NCI-H345 treated with DMSO at 0.1 percent for 48 hours (cell line): Measurements from ENCODE around the gene RPLP2.
A peak's percentile ranks its signal among the peaks of the same experiment; 100 is the strongest.

ENCODE experiments used
- DNase-seq: peaks from one replicate; lab custom pipeline; 2025; ENCODE audit not compliant: unreplicated experiment; lab: John Stamatoyannopoulos, UW

The RPLP2 gene

DNA sequence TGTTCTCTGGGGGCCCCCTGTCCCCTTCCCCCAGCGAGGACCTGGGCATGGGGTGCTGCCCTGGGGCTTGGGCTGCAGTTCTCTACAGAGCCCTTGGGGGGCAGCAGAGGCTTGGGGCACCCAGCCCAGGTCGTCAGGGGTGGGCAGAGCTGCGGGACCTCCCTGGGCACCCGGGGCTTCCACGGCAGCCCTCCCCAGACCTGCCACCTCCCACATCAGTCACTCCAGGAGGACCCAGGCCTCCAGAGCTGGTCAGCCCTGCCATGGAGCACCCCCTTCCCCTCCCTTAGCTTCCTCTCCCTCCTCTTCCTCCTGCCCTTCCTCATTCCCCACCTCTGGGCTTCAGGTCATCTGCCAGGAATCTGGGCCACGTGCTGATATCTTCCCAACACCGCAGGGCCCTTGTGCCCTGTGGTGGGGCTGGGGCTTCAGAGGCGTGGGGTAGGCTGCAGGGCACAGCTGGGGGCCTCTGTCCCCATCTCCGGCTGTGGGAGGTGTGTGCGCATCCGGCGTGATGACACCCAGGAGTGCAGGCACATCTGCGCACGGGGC lies 38.7 kb downstream of the RPLP2 start:
- no peak for DNase-seq

DNA sequence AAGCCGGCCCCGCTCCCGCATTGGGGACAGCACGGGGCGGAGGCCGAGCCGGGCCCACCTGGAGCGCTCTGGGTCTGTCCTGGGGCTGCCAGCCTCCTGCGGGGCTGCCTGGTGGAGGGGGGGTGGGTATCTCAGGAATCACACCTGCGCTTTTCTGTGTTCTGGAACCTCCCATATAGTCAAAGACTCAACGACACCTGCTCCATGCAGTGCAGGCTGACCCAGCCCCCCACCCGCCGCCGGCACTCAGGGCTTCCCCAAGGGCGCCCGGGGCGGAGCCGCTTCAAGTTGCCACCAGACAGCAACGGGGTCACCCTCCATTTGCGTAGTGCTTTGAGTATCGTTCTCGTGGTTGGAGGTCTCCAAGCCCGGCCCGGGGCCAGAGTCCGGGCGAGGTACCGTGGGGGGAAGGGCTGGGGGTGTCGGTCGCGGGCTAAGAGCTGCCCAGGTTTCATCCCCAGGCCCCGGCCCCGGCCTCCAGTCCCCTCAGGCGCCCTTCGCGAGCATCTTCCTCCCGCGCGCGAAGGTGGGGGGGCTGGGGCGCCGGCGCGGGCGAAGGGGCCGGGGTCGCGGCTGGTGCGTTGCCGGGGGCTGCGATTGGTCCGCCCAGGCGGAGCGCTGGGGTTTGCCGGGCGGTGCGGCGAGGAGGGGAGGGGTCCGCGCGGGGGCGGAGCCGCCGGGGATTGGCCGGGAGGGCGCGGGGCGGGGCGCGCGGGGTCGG lies 39.5 kb downstream of the RPLP2 start:
- peak; percentile 56 for DNase-seq

DNA sequence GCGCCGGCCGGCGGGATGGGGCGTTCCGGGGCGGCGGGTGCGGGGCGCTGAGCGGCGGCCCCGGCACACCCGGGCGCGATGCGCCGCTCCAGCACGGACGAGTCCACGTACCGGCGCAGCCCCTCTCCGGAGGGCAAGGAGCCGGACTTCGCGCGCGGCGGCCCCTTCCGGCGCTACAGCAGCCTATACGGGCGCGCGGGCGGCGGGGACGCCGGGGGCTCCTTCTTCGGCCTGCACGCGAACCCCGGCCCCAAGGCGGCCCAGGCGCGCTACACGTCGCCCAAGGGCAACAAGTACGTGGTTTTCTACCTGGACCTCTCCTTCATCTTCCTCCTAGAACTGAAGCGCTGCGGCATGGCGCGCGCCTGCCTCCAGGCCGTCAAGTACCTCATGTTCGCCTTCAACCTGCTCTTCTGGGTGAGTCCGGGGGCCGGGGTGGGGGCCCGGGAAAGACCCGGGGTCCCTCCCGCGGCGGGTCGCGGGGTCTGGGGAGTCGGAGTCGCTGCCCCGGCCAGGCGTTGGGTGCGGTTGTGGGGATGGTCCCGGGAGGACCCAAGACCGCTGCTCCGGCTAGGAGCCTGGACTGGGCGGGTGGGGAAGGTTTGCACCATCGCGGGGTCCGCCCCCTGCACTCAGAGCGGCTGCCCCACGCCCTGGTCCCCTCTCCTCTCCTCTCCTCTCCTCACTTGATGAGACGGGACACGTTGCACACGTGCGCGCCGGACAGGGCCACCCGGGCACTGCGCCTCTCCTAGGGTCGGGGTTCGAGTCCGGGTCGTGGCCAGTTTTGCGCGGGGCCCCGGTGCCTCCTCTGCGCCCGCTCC lies 40.4 kb downstream of the RPLP2 start:
- DNase-seq = no peak

DNA sequence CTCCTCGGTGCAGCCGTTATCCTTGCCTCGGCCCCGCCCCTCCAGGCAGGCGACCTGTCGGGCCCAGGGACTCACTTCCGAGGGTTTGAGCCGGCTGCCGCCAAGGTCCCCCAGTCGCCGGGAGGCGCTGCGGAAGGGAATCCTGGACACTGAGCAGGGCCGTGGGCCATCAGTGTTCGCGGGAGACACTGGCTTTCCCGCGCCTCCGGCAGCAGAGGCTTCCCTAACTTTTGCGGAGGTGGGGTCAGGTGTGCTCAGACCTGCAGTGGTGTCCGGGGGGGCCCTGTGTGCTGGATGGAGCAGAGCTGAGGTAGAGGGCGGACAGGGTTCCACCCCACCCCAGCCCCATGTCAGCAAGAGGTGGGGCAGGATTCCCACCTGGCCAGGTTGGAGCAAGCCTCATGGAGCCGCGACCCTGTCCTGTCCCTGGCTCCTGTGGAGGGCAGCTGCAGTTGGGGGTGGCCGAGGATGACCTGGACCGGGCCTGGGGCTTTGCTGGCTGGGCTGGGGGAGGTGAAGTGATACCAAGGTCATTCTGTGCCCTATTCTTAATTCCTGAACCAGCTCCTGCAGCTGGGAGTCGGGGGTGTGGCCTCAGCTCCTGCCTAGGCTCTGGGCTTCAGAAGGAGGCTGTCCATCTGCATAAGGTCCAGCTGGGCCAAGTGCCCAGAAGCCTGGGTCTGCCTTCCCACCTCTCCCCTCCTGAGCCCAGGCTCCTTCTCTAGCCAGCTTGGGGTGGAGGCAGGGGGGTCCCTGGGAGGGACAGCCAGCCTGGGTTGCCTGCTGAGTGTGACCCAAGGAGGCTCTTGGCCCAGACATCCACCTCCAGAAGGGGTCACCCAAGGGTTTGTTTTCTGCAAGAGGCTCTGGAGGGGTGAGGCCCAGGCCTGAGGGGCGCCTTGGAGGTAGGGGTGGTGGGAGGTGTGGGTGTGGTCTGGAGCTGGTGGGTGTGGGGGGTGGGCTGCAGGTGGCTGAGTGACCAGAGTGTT lies 41.3 kb downstream of the RPLP2 start:
- no peak for DNase-seq

DNA sequence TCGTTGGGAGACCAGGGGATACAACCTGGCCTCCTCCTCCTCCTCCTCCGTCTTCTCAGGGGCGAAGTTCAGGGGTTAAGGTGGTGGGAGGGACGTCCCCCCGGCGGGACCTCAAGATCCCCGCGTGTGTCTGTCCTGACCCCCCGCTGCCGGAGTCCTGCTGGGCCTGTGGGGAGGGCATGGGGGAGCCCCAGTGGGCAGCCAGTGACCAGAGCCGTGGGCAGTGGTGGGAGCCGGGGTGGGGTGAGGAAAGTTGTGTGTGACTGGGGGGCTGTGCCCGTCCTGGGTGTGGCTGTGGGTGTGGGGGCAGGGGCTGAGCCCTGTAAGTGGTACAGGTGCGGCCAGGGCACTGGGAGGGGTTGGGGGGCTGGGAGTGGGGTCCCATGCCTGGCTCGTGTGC lies 43.0 kb downstream of the RPLP2 start:
- no peak for DNase-seq

DNA sequence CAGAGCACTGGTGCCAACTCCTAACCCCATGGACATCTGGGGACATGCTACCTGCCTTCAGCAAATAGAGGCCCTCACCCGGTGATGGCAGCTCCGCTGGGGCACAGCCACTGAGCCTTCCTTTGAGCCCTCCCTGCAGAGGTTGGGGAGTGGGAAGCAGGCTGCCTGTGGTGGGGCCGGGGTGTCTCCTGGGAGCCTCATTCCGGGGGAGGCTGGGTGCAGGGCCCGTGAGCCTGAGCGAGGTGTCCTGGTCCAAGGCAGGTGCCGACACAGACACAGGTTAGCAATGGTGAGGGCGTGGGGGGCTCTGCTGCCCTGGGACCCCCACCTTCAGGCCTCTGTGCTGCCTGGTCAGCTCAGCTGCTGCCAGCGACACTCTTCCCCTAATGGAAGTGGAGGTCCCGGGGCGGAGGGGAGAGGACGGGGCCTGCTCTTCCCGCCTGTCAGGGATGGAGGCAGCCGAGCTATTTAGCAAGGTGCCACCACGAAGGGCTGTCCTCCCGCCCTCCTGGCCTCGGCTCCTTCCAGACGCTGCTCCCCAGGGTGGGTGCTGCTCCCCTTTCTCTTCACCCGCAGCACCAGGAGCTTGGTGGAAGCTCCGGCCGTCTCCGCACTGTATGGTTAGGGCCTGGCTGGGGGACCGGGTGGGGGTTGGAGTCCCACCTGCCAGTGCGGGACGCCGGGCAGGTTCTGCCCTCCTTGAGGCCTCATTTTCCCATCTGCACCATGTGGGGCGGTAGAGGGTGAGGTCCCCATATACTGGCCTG lies 44.1 kb downstream of the RPLP2 start:
- no peak for DNase-seq

DNA sequence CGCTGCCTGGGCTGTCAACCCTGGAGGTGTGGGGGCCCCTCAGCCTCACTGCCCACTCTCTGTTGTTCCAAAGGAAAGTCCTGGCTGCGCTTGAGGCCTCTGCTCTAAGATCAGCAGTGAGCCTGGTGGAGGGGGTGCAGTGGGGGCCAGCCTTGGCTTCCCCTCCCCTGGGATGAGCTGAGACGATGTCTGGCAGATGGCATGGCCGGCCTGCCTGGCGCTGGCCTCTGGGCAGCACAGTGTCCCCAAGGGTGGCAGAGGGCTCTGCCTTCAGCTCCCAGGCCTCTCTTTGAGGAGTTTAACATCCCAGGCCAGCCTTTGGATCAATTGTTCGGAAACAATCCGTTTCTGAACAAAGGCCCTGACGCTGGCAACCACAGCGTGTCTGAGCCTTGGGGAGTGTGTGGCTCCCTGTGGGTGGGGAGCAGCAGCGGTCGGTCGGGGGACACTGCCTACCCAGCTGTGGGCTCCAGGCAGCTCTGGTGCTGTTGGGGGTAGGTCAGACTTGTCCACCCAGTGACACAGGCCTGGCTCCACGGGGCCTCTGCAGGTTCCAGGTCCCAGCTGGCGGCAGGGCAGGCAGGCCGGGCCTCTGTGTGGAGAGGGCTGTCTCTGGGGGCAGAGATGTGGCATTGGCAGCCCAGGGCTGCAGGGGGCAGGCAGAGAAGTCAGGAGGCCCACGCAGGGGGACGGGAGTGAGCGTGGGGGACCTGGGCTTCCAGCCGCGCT lies 45.0 kb downstream of the RPLP2 start:
- no peak for DNase-seq

DNA sequence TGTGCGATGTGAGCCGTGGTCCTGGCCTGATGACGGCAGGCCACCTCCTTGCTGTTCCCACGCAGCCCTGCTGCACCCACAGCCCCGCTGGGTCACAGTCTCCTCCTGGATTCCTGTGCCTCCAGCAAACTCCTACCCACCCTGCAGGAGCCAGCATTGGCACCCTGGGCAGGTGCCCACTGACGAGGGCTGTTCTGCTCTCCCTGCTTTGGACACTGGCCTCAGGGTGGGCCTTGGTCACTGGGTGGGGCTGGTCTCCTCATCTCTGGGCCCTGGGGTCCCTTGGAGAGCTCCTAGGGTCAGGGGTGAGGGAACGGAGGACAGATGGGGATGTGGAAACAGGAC lies 45.5 kb downstream of the RPLP2 start:
- no peak for DNase-seq

DNA sequence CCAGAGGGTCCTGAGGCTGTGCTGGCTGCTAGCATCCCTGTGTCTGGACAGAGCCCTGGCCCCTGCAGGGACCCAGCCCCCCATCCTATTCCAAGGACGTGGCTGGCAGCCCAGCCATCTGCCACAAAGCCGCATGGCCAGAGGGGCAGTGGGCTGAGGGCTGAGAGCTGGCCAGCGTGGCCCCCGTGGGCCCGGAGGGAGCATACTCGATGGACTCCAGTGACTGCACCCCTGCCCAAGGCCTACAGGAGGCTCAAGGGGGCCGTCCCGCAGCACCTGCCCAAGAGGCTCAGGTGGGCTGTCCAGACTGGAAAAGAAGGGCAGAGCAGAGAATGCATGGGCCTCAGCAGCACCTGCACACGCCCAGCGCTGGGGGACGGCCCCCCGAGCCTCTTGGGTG lies 46.0 kb downstream of the RPLP2 start:
- no peak for DNase-seq

DNA sequence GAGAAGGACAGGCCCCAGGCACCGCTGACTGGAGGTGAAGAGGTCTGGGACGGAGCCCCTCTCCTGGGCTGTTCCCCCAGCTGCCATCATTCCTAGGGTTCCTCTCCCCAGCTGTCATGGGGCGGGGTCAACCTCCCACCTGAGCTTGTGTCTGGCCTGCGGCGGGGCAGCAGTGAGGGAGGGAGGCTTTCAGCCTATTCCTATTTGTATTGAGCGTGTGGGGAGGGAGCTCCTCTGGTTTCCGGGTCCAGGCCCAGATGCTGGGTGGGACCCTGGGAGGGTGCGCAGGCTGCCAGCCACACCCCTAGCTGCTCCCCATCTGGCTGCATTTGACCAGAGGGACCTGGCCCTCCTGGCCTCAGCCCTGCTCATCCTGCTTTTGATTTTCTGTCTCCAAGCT lies 46.6 kb downstream of the RPLP2 start:
- no peak for DNase-seq

DNA sequence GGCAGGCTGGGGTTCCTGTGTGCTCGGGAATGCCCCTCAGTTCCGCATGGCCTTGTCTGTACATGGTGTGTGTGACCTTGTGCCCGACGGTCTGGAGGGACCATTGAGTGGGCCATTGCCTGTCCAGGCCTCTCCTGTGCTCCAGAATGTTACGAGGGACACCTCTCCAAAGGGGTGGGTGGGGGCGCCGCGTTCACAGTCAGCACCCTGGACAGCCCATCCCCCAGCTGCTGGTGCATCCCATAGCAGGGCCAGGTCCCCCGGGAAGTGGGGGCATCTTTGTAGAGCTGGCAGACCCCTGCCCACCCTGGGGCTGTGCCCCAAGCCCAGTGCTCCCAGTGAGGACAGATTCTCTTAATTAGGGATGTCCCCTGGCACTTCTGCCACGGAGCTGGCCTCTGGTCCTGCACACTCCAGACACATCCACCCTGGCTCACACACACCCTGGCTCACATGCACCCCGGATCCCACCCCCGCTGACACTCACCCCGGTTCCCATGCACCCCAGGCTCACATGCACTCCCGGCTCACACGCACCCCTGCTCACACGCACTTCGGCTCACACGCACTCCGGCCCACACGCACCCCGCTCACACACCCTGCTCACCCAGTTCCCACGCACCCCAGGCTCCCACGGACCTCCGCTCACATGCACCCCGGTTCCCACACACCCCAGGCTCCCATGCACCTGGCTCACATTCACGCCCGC lies 48.4 kb downstream of the RPLP2 start:
- DNase-seq = no peak

DNA sequence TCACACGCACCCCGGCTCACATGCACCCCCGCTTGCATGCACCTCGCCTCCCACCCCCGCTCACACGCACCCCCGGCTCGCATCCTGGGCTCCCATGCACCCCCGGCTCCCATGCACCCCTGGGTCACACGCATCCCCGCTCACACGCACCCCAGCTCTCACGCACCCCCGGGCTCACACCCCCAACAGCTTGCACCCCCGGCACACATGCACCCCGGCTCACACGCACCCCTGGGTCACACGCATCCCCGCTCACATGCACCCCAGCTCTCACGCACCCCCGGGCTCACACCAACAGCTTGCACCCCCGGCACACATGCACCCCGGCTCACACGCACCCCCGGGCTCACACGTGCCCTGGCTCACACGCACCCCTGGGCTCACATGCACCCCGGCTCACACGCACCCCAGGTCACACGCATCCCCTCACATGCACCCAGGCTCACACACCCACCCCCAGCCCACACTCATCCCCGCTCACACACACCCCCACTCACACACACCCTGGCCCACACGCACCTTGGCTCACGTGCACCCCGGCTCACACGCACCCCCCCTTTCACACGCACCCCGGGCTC lies 49.1 kb downstream of the RPLP2 start:
- no peak for DNase-seq

DNA sequence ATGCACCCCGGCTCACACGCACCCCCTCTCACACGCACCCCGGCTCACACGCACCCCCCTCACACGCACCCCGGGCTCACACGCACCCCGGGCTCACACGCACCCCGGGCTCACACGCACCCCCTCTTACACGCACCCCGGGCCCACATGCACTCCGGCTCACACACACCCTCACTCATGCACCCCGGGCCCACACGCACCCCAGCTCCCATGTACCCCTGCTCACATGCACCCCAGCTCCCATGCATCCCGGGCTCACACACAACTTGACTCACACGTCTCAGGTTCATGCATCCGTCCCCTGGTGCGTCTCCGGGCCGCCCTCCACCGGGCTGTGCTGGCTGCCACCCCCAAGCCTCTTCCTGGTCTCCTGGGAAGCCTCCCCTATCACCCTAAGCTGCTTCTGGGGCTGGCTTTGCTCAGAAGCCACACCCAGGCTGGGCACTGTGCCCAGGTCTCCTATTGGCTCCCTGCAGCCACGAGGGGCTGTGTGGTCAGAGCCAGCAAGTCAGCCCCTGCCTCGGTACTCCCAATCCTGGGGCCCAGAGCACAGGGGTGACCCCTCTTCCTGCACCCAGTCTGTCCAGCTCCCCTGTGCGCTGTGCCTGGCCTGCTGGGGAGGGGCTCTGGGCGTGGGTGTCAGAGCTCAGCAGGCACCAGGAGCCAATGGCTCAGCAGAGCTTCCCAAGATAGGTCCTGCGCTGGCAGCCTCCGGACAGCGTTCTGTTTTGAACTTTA lies 49.8 kb downstream of the RPLP2 start:
- peak; percentile 83 for DNase-seq

DNA sequence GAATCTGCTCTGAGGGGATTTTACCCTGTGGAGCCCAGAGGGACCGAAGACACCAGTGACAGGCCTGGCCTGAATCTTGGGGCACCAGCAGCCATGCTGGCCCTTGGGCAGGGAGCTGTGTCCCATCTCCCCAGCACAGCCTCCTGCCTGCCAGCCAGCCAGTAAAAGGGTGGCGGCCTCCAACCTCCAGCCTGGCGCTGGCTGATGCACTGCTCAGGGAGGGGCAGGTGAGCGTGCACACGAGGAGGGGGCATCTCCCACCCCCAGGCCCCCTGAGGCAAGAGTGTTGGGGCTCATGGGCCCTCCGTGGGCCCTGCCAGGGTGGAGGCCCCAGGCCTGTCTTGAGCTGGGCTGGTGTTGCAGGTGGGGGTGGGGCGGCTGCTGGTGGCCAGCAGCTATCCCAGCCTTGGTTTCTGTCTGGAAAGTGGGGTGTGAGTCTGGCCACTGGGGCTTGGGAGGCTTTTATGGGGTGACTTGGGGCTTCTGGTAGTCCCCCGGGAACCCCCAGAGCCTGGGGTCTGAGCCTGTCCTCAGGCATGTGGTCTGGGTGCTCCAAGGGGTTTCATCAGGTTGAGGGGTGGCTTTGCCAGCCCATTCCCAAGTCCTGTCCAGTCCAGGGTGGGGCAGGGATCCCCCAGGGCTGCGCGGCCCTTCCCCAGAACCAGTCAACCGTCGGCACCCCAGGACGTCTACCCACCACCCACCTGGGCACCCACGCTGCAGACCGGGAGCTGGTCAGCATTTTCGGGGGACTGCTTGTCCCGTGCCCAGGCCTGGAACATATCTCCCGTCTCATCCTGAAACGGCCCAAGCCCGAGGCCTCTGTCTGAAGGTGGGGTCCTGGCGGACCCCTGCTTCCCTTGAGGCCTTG lies 50.7 kb downstream of the RPLP2 start:
- no peak for DNase-seq

DNA sequence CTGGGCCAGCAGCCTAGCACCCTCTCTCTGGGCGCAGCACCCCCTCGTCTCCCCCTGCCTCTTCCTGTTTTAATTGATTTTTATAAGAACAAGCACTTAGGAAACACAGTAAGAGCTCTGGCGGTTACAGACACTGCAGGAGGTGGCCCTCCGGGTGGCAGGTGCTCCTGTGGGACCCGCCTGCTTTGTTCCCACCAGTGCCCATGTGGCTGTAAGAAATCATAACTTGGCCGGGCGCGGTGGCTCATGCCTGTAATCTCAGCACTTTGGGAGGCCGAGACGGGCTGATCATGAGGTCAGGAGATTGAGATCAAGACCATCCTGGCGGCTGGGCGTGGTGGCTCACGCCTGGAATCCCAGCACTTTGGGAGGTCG lies 51.3 kb downstream of the RPLP2 start:
- DNase-seq = peak; percentile 48

DNA sequence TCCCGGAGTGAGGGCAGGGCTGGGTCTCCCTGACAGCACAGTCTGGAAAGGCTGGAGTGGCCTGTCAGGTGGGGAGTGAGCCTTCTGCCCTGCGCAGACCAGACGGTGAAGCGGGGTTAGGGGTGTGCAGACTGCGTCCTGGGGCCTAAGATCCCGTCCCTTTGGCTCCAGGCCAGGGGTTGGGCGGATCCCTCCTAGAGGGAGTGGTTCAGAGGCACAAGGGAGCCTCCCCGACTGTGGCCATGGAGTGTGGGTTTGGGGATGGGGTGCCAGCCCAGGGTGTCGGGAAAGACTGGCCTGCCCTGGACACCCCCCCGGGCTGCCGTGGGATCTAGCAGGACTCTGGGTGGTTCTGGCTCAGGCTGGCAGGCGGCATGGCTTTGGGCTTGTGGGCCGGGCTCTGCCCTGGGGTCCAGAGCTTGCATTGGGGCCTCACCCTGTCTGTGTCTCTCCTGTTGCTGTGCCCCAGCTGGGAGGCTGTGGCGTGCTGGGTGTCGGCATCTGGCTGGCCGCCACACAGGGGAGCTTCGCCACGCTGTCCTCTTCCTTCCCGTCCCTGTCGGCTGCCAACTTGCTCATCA lies 52.4 kb downstream of the RPLP2 start:
- DNase-seq = no peak
